NB4 (cell line): Measurements from ENCODE around the gene BCAS3.

Source experiments
- DNase-seq: peaks from one replicate; pipeline ENCODE4 v3.0.0; 2010; ENCODE audit warnings: low read depth
- H3K4me3 ChIP-seq: one replicate; pipeline ENCODE4 v1.5.1; 2011; ENCODE audit warnings: mild to moderate bottlenecking, low read depth, low read length, moderate library complexity
- MYC ChIP-seq: IDR thresholded peaks from 2 replicates; pipeline ENCODE4 v1.6.1; 2011; ENCODE audit warnings: low read depth, low read length
- POLR2A ChIP-seq: IDR thresholded peaks from 2 replicates; pipeline ENCODE4 v1.6.1; 2011; ENCODE audit warnings: mild to moderate bottlenecking; ENCODE audit not compliant: insufficient read length; ENCODE audit errors: extremely low read depth
- TF ChIP-seq, protein P1 (sequence below): IDR thresholded peaks from one replicate; pipeline ENCODE4 v1.5.1; 2012; ENCODE audit warnings: low read depth, low read length
- TF ChIP-seq, protein P2 (sequence below): IDR thresholded peaks from 2 replicates; pipeline ENCODE4 v1.6.1; 2011; ENCODE audit warnings: low read depth, low read length

Gene BCAS3

DNA sequence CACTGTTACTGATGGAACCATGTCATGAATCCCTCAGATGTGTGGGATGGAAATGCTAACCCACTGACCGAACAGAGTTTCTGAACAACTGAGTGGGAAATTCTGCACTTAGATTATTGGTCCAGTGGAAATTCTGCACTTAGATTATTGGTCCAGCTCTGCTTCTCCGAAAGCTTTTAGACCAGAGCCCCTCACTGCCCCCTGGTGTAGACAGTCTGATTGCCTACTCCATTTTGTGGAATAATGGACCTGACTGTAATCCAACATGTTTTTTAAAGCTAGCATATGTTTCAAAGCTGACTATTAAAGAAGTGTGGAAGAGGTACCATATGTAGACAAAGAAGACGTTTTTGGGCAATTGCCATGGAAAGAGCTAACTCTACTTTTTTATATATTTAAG lies 671.7 kb downstream of the BCAS3 start:
- no peak for DNase-seq
- no peak overlapping the region for H3K4me3 ChIP-seq
- TF ChIP-seq, protein P1, sequence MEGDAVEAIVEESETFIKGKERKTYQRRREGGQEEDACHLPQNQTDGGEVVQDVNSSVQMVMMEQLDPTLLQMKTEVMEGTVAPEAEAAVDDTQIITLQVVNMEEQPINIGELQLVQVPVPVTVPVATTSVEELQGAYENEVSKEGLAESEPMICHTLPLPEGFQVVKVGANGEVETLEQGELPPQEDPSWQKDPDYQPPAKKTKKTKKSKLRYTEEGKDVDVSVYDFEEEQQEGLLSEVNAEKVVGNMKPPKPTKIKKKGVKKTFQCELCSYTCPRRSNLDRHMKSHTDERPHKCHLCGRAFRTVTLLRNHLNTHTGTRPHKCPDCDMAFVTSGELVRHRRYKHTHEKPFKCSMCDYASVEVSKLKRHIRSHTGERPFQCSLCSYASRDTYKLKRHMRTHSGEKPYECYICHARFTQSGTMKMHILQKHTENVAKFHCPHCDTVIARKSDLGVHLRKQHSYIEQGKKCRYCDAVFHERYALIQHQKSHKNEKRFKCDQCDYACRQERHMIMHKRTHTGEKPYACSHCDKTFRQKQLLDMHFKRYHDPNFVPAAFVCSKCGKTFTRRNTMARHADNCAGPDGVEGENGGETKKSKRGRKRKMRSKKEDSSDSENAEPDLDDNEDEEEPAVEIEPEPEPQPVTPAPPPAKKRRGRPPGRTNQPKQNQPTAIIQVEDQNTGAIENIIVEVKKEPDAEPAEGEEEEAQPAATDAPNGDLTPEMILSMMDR, result peak; percentile 6
- no peak for TF ChIP-seq POLR2A
- TF ChIP-seq MYC, result no peak
- TF ChIP-seq, protein P2, sequence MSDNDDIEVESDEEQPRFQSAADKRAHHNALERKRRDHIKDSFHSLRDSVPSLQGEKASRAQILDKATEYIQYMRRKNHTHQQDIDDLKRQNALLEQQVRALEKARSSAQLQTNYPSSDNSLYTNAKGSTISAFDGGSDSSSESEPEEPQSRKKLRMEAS, result no peak

DNA sequence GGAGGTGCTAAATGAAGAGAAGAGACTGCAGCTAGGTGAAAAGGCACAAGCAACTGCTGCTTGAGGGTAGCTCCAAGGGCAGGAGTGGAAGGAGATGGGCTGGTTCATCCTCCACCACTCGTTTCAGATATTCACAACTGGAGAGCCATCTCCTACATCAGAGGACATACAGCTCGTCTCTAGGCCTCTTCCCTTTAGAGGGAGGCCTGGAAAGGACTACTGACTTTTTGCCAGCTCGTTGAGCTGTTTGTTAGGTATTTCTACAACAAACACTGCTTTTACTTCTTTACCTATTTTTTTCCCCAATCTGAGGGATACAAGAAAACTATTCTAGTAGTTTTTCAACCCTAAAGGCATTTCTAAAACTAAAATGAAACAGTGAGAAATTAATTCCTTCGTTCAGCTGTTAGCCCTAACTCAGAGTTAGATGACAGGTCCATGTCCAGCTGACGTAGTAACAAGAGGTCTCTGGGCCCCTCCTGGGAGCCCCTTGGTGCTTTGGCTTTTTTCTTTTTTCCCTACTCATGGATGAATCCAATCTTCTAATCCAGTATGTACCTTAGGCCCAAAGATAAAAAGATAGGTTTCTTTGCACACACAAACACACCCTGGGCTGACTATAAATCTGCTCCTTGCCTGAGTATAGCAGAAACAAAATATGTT lies 674.2 kb downstream of the BCAS3 start:
- no peak for DNase-seq
- H3K4me3 ChIP-seq, result no peak overlapping the region
- TF ChIP-seq MYC, result no peak
- TF ChIP-seq, protein P2, result no peak
- TF ChIP-seq, protein P1, result no peak
- no peak for TF ChIP-seq POLR2A

GRCh38 chr17:61352408-61352770 lies 674.7 kb downstream of the BCAS3 start:
- no peak for DNase-seq
- no peak overlapping the region for H3K4me3 ChIP-seq
- no peak for TF ChIP-seq POLR2A
- TF ChIP-seq MYC, result no peak
- TF ChIP-seq, protein P2, result no peak
- TF ChIP-seq, protein P1, result no peak

DNA sequence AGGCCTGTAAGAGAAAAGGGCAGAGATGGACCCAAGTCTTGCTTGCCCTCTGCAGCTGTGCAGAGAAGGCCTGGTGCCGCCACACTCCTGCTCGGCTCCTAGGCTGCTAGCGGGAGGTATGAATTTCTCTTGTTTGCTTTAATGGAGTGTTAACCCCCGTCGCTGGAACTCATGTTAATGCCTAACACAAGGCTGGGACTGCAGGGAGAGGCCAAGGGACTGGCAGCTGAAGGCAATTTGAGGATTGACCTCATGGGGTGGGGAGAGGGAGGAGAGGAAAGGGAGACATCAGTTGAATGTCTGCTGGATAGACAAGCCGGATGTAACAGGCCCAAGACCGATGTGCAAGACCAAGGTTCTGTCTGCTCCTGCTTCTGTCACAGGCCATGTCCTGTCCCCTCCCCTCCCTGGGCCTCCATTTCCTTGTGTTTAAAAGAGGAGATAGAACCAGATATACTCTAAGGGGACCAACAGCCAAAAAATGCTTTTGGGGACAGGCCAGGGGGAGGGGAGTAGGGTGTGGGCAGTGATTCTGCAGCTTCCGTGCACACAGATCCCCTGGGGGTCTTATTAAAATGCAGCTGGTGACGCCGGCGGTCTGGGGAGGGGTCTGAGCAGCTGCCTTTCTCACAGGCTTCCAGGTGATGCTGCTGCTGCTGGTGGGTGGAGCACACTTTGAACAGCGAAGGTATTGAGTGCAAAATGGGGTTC lies 675.3 kb downstream of the BCAS3 start:
- TF ChIP-seq, protein P1, result no peak
- TF ChIP-seq POLR2A, result no peak
- TF ChIP-seq, protein P2, result no peak
- TF ChIP-seq MYC, result no peak
- H3K4me3 ChIP-seq, result no peak overlapping the region
- DNase-seq, result no peak

- no peak overlapping the region for H3K4me3 ChIP-seq
- TF ChIP-seq, protein P2, result no peak
- TF ChIP-seq MYC, result no peak
- no peak for TF ChIP-seq POLR2A
- TF ChIP-seq, protein P1, result no peak
- DNase-seq, result no peak
These were observed 676.0 kb downstream of the BCAS3 start for GRCh38 chr17:61353615-61354014.
